Measurements from ENCODE around the gene CASZ1.

CASZ1 gene

DNA sequence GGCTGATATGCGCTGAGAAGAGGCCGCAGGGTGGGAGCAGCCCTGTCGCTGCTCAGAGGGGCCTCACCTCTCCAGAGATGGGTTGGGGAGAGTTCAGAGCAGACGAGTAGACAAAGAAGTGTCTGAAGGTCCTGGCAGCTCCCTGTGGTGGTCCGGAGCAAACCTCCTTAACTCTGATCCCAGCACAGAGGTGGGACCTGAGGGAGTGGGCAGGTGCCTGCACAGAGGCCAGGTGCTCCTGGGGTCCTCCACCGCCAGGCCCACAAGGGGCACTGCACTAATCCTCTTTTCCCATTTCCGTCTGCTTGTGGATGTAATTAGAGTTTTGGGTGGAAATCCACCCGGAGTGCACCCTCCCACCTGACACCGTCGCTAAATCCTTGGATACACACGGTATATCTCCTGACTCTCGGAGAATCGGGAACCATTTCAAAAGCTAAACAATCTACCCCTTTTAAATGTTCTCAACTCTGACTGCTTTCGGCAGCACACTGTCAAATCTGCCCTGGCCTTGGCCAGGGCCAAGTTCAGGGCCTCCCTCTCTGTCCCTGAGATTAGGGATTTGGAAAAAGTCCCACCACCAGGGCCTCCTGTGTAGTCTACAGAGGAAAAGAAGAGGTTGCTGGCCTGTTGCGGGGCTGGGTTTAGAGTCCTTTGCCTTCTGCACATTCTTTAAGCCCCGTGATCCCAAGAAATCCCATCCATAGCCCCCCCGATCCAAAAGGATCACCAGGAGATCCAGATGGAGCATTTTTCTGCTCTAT, 22.4 kb downstream of the CASZ1 start:
- no peak for DNase-seq (ENCODE audit: low read depth in 2 of 2)

DNA sequence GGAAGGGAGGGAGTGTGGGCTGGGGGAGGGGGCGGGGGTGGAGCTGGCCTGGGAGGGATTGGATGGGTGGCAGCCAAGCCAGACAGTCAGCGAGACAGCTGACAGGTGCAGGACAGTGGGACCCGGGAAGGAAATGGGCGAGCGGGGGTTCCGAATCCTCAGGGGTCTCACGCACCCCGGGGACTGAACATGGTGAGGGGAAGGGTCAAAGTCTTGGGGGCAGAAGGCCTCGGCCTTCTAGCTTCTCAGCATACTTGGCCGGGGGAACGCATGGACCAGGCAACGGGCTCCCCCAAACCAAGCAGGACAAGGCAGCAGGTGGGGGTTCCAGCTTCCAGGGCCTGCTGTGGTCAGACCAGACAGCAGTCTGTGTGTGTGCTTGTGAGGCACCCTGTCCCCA, 23.1 kb downstream of the CASZ1 start:
- no peak for DNase-seq (ENCODE audit: low read depth in 2 of 2)

DNA sequence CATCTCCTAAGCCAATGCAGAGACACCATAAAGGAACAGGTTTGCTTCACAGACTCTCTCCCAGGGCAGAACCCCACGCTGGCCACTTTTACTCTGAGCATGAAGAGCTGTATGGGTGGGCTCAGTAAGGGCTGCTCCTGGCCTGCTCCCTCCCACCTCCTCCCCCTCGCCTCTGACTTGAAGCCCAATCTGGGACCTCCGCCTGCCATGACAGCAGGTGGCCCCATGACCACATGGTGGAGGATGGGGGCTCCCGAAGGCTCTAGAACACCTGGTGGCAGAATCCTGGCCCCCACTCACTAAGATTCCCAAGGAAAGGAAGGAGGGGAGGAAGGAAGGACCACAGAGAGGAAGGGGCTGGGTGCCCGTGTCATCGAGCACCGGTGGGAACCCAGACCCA, 23.7 kb downstream of the CASZ1 start:
- no peak for DNase-seq (ENCODE audit: low read depth in 2 of 2)

DNA sequence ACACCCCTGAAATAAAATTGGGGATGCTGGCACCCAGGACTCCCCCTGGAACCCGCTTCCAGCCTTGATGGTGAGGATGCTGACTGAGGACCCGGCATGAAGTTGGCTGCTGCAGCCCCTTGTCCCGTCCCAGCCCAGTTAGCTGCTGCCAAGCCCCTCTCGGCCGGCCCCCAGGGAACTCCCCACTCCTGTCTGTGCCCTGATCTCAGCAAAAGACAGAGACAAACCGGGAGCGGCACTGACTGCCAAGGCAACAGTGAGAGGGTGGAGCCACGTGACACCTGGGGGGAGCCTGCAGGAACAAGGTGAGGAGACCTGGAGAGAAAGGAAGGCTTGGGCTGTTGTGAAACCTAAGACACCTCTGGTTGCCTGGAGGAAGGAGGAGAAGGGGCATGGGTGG, 24.7 kb downstream of the CASZ1 start:
- DNase-seq (ENCODE audit: low read depth in 2 of 2) = no peak

DNA sequence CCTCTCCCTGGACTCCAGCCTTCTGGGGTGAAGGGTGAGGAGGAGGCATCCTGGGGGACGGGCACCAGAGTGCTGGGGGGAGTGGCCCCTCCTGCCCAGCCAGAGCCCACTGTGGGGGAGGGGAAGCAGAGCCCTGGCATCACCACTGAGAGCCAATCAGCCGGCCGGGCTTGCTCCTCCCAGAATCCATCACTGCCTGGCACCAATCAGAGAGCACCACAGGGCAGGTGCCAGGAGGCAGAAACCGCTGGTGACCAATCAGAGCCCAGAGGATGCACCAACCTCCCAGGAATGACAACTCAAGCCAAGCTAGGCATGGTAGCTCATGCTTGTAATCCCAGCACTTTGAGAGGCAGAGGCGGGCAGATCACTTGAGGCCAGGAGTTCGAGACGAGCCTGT, 27.9 kb downstream of the CASZ1 start:
- DNase-seq (ENCODE audit: low read depth in 2 of 2) = no peak

- no peak for DNase-seq (ENCODE audit: low read depth in 2 of 2)
Measured at GRCh38 chr1:10767282-10767681, 29.2 kb downstream of the CASZ1 start.

DNA sequence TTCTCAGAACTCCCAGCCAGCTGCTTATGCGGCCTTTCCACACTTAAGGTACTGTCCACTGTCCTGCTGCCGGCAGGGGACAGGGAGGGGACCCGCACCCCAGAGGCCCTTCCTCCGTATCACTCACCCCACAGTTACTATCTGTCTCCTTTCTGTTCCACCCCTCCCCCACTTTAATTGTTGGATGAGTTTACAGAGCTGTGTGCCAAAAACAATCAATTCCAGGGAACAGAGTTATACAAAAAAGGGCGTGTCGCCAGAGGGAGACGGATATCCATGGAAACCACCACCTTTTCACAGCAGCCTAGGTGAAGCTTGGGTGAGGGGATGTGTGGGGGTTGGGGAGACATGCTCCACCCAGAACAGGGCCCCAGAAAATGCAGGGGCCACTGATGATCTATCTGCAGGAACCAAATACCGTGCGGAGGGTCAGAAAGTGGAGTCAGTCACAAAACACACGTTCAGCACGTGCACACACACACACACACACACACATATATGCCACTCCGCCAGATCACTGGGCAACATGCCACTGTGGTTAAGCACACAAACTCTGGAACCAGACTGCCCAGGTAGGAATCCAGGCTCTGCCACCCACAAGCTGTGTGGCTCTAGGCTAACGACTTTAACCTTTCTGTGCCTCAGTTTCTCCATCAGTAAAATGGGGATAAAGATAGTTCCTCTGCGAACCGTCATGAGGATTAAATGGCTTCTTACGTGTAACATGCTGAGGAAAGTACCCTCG, 30.5 kb downstream of the CASZ1 start:
- DNase-seq (ENCODE audit: low read depth in 2 of 2) = no peak

DNA sequence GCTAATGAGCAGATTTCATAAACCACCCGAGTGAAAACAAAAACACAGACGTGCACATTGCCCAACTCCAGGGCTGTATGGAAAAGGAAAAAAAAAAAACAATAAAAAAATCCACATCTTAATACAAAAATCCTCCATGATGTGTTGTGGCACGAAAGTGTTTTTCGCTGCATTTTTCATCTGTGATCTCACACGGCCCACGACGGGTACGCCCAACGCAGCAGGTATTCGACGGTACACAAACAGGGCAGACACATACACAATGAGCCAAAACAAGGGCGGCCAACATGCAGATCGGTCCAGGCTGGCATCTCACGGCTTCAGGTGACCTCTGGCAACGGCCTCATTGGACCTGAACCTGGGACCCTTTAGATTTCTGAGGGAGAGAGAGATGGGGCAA, 31.1 kb downstream of the CASZ1 start:
- no peak for DNase-seq (ENCODE audit: low read depth in 2 of 2)

DNA sequence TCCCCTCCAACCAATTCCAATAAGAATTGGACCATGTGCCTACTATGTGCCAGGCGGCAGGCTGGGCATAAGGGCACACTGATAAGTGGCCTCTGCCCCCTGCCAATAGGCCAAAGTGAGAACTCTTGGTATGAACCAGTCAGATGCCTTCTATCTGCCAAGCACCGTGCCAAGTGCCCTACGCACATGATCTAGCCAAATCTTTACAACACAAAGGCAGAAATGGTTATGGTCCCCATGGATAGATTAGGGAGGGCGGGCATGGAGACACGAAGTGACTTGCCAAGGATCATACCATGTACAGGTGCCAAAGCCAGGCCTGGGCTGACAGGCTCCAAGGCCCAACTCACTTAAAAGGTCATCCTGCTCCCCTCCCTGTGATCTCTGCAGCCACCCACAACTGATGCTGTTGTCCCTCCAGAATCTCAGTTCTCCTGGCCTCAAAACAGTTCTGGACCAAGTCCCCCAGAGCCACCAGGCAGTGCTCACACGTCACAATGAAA, 32.1 kb downstream of the CASZ1 start:
- no peak for DNase-seq (ENCODE audit: low read depth in 2 of 2)

DNA sequence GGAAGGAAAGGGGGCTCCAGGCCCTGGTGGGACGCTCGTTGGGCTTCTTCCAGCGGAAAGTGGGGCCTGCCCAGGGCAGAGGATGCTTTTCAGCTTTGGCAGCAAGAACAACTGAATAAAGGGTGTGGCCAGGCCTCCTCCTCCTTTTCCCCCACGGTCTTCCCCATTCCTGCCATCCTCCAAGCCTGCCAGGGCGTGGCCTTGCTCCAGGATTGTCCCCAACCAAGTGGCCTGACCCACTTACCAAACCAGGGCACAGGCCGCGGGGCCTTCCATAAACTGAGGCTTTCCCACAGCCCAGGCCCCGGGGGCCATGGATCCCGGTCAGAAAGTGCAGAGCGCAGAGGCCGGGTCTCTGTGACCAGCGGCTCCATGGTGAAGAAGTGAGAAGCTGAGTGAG, 33.6 kb downstream of the CASZ1 start:
- DNase-seq (ENCODE audit: low read depth in 2 of 2) = no peak

- no peak for DNase-seq (ENCODE audit: low read depth in 2 of 2)
Measured at GRCh38 chr1:10762153-10762523, 34.3 kb downstream of the CASZ1 start.

DNA sequence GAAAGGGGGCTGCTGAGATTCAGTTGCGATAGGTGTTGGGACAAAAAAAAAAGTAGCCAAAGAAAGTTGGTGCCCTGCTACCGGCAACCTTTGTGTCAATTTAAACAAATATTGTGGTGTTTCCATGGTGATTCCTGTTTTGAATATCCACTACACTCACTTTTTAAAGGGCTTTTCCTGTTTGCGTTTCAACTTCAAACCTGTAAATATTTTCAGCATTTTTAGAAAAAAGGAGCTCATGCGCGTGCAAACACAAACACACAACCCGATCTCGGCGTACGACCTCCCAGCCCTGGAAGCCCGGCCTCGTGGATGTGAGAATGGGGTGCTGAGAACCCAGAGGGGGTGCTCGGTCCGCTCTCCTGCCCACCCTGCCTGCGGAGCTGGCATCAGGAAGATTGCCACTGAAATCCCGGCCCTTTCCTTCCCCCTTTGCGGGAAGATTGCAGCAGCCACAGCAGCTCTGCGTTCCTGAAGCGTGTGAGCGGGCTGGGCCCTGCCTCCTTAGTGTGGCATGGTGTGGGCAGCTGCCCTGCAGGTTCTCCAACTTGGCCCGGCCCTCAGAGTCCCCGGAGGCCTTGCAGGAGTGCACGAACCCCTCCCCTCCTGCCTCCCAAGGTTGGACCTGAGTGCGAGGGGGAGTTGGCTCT, 34.8 kb downstream of the CASZ1 start:
- DNase-seq (ENCODE audit: low read depth in 2 of 2) = no peak

- no peak for DNase-seq (ENCODE audit: low read depth in 2 of 2)
Measured at GRCh38 chr1:10760566-10761502, 35.6 kb downstream of the CASZ1 start.

- DNase-seq (ENCODE audit: low read depth in 2 of 2) = no peak
Measured at GRCh38 chr1:10759413-10760200, 36.8 kb downstream of the CASZ1 start.

DNA sequence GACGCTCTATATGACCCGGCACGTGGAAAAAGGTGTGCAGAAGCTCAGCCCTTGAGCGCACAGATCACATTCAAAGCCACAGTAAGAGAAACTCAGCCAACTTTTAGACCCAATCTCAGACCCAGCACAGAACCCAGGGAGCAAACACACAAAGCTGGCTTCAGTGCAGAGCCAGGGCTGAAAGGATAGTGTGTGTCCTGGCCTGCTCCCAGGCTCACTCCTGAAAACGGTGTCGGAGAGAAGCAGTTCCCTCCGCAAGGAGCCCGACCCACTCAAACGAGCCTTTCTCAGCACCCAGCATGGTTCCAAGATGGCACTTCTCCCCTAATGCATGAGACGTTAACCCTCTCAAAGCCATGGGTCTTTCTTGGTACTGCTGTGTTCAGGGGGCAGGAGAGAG, 39.6 kb downstream of the CASZ1 start:
- DNase-seq (ENCODE audit: low read depth in 2 of 2) = no peak

DNA sequence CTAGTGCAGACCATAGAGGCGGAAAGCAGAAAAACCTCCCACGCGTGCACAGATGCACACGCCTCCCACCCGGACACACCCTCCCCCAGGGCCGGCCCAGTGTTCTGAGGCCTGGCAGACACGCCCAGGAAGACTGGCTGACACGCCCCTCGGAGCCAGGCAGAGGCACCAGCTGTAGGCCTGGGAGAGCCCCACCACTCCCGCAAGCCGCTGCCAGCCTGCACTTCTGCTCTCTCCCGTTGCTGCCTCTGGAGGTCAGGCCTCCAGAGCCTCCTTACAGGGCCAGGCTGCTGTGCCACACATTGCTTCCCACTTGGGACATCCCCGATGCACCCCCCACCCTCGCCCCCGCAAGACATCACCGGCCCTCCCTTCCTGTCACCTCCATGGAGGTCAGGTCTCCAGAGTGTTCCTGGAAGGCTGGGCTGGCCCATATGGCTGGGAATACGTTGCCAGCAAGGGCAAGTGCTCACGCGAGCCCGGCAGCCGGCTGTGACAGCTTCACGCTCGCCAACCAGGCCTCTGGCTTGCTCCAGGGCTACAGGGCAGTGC, 40.4 kb downstream of the CASZ1 start:
- peak; percentile 36 for DNase-seq (ENCODE audit: low read depth in 2 of 2)

DNA sequence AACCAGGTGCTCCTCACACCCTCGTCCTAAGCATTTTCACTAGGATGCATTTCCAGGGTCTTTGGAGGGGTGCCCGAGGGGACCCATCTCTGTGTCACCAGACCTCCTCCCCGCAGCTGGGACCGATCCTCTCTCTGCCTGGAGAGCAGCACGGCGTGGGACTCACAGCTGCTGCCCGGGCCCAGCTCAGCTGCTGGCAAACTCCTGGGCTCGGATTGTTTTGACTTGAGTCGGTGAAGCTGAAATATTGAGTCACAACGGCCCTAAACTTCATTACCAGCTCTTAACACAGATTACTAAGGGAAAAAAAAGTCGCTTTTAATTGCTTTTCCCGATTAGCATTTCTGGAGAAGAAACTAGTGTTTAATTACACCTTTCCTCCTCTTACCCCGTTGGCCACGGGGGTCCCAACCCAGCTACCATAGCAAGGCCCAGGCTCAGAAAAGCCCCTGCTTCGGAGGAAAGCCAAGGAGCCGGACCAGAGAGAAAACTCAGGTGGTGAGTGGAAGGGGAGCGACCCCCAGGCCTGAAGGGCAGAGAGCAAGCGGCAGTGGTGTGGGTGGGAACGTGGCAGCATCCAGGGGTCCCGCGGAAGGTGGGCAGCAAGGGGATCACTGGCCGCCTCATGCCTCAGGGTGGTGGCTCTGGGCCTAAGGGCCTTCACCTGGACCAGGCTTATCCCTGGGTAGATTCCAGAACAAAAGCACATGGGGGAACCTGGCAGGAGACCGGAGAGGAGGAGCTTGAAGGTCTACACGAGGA, 41.7 kb downstream of the CASZ1 start:
- DNase-seq (ENCODE audit: low read depth in 2 of 2) = no peak

DNA sequence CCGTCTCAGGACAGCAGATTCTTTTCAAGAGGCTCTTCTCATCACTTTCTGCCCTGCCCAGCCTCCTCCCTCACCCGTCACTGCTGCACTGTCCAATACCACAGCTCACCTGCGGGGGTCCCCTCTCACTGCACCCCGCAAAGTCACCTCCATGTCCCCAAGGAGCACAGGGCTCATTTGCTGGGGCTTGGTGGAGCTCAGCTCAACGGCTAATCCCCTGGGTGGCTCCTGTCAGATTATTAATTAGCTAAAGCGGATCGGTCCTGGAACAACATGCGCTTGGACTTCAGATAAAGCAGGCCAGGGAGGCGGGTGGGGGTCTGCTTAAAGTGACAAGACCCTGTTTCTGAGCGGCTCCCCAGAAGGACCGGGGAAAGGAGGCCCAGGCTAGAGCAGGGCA, 43.1 kb downstream of the CASZ1 start:
- DNase-seq (ENCODE audit: low read depth in 2 of 2) = no peak

GRCh38 chr1:10751561-10752085, 44.8 kb downstream of the CASZ1 start:
- DNase-seq (ENCODE audit: low read depth in 2 of 2) = no peak

DNA sequence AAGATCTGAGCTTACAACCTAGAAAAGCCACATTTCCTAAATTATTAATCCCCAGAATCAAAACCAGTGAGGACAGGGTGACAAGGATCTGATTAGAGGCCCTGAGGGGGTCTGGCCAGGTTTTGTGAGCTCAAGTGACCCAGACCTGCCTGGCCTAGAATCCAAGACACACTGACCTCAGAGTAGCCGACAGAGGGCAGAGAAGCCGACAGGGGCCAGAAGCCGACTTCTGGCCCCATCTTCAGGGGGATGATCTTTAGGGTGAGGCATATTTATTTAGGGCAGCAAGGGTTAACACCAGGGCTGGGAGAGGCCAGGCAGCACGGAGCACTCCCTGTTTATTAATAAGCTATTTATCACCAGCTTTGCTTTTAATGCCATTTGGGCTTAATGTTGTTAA, 45.3 kb downstream of the CASZ1 start:
- DNase-seq (ENCODE audit: low read depth in 2 of 2) = no peak
